HG03565 (cell line): ENCODE results near the gene XRN1.
"Not testable (repeated sequence)": the region's sequence is repeated elsewhere in the genome, so short reads cannot be mapped to it uniquely, and the experiment has no call there.

Source experiments
- ATAC-seq: cut with Tn5 transposase; IDR thresholded peaks from one replicate; pipeline ENCODE4 v1.9.1; 2021; ENCODE audit warnings: mild to moderate bottlenecking, moderate library complexity; ENCODE audit not compliant: unreplicated experiment

The XRN1 gene

GRCh38 chr3:142436951-142437585 lies 10.8 kb downstream of the XRN1 start:
- no peak for ATAC-seq

DNA sequence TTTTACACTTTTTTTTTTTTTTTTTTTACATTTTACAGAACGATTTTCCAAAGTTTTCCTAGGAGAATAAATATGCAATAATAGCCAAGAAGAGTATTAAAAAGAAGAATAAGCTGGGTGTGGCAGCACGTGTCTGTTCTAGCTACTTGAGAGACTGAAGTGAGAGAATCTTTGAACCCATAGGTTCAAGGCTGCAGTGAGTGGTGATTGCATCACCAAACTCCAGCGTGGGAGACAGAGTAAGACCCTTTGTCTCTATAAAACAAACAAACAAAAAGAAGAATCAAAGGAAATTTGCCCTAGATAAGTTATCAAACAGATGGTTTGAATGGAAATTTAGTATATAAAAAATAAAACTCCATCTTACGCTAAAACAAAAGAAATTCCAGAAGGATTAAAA lies 13.3 kb downstream of the XRN1 start:
- no peak for ATAC-seq

DNA sequence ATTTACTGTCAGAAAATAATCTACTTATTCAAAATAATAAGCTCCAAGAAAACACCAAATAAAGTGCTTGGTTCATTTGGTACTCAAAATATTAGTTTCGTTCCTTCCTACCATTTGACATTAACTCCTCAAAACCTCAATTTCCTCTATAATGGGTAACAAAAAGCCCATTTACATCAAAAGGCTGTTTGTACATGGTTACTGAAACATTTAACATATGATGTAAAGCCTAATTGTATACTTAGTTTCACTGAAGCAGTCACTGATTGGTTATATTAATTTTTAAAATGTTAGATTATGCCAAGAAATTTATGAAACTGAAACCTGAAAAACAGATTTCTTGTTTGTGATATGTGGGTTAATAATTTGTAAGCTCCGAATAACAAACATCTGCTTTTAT lies 14.7 kb downstream of the XRN1 start:
- ATAC-seq, result no peak

DNA sequence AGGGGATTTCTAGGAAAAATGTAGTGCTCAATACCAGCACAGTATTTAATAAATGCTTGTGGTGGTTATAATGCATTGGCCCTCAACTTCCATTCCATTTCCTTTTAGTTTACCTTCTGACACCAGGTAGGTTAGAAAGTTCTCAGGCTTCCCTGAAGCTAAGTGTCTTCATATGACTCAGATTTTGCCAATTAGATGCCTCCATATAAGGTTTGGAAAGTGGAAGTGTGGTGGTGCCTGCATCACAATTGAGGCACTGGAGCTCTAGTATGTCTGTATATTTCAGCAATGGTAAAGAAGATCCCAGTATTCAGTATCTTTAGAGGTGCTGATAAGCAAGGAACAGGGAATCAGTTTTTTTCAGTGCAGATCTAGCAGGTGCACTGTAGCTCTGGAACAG lies 18.3 kb downstream of the XRN1 start:
- no peak for ATAC-seq

DNA sequence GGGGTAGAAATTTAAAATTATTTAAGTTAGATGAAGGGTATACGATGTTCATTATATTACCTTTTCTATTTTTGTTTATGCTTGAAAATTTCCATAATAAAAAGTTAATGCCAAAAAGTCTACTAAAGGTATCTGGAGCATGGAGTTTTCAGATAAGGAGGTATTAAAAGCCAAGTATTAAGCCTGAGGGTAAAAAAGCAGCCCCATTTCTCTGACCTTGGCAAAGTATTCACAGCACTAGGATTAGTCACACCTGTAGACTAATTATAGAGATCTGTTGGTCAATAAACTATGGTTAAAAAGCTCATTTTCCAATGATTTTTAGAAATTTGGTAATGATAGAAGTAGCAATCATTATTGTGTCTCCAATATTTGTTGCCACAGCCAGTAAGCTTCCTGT lies 23.1 kb downstream of the XRN1 start:
- no peak for ATAC-seq

- ATAC-seq, result no peak
These were observed 28.8 kb downstream of the XRN1 start for GRCh38 chr3:142418926-142419592.

GRCh38 chr3:142417302-142417701 lies 30.5 kb downstream of the XRN1 start:
- no peak for ATAC-seq

DNA sequence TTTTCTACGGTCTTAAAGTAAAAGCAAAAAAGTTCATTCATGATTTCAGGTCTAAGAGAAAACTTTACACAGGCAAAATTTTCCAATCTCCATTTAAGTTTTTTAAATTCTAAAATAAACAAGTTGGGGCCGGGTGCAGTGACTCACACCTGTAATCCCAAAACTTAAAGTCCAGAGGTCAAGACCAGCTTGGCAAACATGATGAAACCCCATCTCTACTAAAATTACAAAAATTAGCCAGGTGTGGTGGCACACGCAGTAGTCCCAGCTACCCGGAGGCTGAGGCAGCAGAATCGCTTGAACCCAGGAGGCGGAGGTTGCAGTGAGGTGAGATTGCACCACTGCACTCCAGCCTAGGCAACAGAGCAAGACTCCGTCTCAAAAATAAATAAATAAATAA lies 47.3 kb downstream of the XRN1 start:
- ATAC-seq, result not testable (repeated sequence)

DNA sequence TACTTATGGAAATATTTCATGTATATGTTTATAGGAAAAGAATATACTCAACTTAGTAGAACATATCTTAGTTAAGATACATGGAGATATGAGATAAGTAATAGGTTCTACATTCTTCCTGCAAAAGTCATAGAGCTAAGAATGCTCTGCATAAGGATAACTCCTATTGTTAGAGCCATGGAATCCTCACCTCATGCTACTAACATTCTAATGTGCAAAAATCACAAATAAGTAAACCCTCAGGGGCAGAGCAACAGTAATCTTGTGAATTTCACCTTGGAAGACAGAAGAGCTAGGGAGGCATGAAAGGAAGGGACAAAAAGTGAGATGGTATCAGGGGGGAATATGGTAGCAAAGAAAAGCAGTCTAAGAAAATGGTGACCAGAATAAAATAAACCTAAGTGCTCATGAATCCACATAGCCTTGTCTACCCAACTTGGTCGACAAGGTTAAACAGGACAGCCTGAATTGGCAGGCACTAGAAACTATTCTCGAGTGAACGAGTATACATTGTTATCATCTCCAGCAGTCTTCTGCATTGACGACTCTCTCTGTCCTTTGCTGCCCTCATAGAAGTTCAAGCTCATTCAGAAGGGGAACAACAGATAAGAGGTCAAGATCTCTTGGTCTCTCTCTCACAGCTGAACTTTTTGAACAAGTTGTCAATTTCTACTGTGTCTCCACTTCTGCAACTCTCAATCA lies 52.8 kb downstream of the XRN1 start:
- no peak for ATAC-seq

GRCh38 chr3:142385078-142385477 lies 62.8 kb downstream of the XRN1 start:
- ATAC-seq, result no peak

DNA sequence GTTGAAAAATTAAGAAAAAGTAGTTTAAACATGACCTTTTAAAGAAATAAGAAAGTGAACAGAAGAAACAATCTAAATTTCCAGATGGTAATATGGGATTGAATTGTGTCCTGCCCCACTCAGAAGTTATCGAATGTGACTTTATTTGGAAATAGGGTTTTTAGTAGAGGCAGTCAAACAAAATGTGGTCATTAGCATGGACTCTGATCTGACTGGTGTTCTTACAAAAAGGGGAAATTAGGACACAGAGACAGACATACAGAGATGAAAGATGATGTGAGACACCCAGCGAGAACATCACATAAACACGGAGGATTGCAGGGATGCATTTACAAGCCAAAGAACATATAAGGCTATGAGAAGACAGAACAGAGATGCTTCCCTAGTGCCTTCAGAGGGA lies 73.2 kb downstream of the XRN1 start:
- ATAC-seq, result no peak

GRCh38 chr3:142369576-142369975 lies 78.3 kb downstream of the XRN1 start:
- not testable (repeated sequence) for ATAC-seq

GRCh38 chr3:142366434-142366833 lies 81.4 kb downstream of the XRN1 start:
- no peak for ATAC-seq

GRCh38 chr3:142363936-142364467 lies 83.8 kb downstream of the XRN1 start:
- ATAC-seq, result no peak

GRCh38 chr3:142363433-142363832 lies 84.4 kb downstream of the XRN1 start:
- ATAC-seq, result not testable (repeated sequence)

DNA sequence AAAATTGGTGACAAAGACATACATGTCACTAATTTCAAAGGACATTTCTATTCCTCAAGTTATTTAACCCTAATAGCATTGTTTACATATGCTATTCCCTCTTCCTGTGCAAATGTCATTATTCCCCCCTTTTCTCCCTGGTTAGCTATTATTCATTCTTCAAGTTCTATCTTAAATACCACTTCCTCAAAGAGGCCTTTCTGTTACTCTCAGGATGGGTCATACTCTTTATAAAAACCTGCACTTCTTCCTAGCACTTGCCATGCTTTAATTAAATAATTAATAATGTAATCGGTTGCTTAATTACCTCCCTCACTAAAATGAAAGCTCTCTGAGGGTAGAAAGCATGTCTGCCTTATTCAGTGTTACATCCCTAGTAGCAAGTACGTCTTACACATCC lies 88.5 kb downstream of the XRN1 start:
- ATAC-seq, result no peak

- no peak for ATAC-seq
These were observed 91.0 kb downstream of the XRN1 start for GRCh38 chr3:142356818-142357217.

DNA sequence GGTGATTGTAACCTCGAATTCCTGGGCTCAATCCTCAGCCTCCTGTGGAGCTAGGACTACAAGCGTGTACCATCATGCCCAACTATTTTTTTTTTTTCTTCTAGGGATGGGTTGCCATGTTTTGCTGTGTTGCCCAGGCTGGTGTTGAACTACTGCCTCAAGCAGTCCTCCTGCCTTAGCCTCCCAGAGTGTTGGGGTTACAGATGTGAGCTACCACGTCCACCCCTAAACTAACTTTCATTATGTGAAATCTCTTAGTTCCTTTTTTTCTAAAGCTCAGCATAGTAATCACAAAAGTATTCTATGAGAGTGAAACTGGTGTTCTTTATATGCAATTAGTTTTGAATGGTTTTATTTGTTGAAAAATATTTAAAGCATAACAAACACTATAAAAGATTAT lies 92.1 kb downstream of the XRN1 start:
- ATAC-seq, result no peak

- no peak for ATAC-seq
These were observed 93.8 kb downstream of the XRN1 start for GRCh38 chr3:142354076-142354475.

- ATAC-seq, result no peak
These were observed 94.3 kb downstream of the XRN1 start for GRCh38 chr3:142353571-142353970.

- ATAC-seq, result not testable (repeated sequence)
These were observed 95.1 kb downstream of the XRN1 start for GRCh38 chr3:142352698-142353097.

DNA sequence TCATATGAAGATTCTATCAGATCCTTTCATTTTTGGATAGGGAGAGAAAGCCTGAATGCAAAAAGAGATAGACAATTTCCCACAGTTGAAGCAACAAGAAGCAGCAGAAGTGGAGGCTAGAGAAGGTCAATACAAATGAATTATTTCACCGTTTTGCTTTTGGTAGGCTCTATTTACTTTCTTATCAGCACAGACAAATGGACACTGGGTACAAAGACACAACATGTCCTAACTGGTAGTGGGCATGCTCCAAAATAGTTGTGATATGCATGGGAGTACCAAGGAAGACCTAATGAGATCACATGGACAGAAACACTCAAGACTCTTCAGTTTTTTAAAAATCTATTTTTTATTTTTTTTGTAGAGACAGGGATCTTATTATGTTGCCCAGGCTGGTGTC lies 99.4 kb downstream of the XRN1 start:
- no peak for ATAC-seq
